Stimulated activated memory B cell treated with anti-CD40 and anti-IgM and Interleukin-4, amounts not matched to agents 10 μg/mL and 1 μg/mL and 100 μg/mL, for 72 hours (primary cell): ENCODE results near the gene SLC6A6.
A peak's percentile ranks its signal among the peaks of the same experiment; 100 is the strongest.

Experiments
- ATAC-seq: fragments of 150-1000 bp; cut with Tn5 transposase; 2 replicates; pipeline ENCODE4 v1.10.0; 2021
- H3K27ac Mint-ChIP-seq: one replicate; pipeline ENCODE4 v1.8.0; 2022; ENCODE audit warnings: mild to moderate bottlenecking, mixed read lengths
- H3K27me3 Mint-ChIP-seq: one replicate; pipeline ENCODE4 v1.8.0; 2022; ENCODE audit warnings: mixed read lengths
- H3K36me3 Mint-ChIP-seq: one replicate; pipeline ENCODE4 v1.8.0; 2022; ENCODE audit warnings: mixed read lengths
- H3K4me1 Mint-ChIP-seq: one replicate; pipeline ENCODE4 v1.8.0; 2022; ENCODE audit warnings: mixed read lengths
- H3K4me3 Mint-ChIP-seq: one replicate; pipeline ENCODE4 v1.8.0; 2022; ENCODE audit warnings: mild to moderate bottlenecking, moderate library complexity, mixed read lengths
- H3K9me3 Mint-ChIP-seq: one replicate; pipeline ENCODE4 v1.8.0; 2022; ENCODE audit warnings: mixed read lengths

The SLC6A6 gene

GRCh38 chr3:14402304-14402811, at the start of gene SLC6A6:
TSS of gene SLC6A6 (plus strand) at chr3:14402606. CDS start at chr3:14443635, 41,029 bp downstream.
- H3K4me3 Mint-ChIP-seq: peak within 1 kb of the TSS; percentile 92

GRCh38 chr3:14353502-14353901, 48.9 kb upstream of the SLC6A6 start:
- no peak overlapping the region for H3K27ac Mint-ChIP-seq
- no peak for ATAC-seq
- H3K36me3 Mint-ChIP-seq: no peaks in the 10 kb centered on the region
- peaks cover 6% of the 10 kb centered on the region for H3K27me3 Mint-ChIP-seq
- peaks cover 7% of the 10 kb centered on the region for H3K4me1 Mint-ChIP-seq
- no peak overlapping the region for H3K4me3 Mint-ChIP-seq
- H3K9me3 Mint-ChIP-seq: no peaks in the 10 kb centered on the region

More at GRCh38 chr3:14402304-14402811, at the start of gene SLC6A6:
- Mint-ChIP-seq H3K9me3 (no peaks in the 10 kb centered on the region), H3K4me1 (peaks cover 68% of the 10 kb centered on the region), H3K27ac (peak within 1 kb of the TSS; percentile 91), H3K36me3 (peaks cover 18% of the 10 kb centered on the region), H3K27me3 (no peaks in the 10 kb centered on the region)
- ATAC-seq: peak; percentile 92

DNA sequence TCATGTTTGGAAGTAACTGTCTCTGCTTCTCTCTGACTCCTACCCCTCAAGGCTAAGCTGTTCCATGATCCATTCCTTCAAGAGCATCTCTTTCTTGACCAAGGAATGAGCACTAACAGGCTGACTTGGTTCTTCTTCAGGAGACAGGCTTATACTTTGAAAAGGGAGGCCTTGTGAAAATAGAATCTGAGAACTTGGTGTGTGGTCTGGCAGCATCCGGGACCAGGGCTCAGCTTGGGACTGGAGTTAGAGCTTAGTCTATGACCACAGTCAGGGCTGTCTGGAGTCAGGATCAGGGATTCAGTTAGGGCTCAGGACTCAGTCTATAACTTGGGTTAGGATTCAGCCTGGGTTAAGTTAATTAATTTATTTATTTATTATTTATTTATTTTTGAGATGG, 44.9 kb upstream of the SLC6A6 start:
- ATAC-seq: no peak
- H3K27me3 Mint-ChIP-seq: peaks cover 32% of the 10 kb centered on the region
- no peaks in the 10 kb centered on the region for H3K36me3 Mint-ChIP-seq
- H3K4me3 Mint-ChIP-seq: no peak overlapping the region
- no peaks in the 10 kb centered on the region for H3K9me3 Mint-ChIP-seq
- H3K4me1 Mint-ChIP-seq: no peaks in the 10 kb centered on the region
- no peak overlapping the region for H3K27ac Mint-ChIP-seq

DNA sequence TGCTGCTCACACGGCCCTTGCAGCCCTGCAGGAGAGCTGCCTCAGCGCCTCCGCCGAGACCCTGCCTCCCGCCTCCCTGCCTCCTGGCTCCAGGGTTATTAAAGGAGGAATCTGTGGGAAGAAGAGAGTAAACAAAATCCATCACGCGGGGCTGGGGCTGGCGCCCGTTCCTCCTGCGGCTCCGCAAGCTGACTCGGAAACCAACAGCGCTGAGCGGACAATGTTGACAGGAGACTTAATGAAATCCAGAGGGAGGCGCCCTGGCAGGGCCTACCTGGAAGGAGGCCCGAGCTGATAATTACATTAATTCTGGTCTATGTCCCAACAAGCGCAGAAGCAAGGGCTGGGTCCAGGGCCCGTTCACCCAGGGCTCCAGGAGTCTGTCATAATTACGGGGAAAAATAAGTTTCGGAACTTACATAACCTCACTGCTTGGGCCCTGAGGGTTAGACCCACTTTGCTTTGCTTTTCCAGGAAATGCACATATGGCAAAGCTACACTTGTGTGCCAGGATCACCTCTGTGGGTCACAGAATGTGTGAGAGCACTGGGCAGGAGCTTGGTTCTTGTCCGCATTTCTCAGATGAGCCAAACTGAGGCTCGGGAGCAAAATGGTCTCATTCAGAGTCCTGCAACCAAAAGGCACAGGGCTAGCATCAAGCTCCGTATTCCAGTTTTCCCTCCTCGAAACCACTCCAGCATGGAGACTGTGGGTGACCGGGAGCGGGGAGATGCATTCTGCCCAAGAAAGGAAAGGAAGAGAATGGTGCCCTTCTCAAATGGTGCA, 43.8 kb upstream of the SLC6A6 start:
- no peak overlapping the region for H3K27ac Mint-ChIP-seq
- H3K4me1 Mint-ChIP-seq: no peaks in the 10 kb centered on the region
- H3K27me3 Mint-ChIP-seq: peaks cover 39% of the 10 kb centered on the region
- H3K36me3 Mint-ChIP-seq: no peaks in the 10 kb centered on the region
- ATAC-seq: no peak
- no peaks in the 10 kb centered on the region for H3K9me3 Mint-ChIP-seq
- no peak overlapping the region for H3K4me3 Mint-ChIP-seq

DNA sequence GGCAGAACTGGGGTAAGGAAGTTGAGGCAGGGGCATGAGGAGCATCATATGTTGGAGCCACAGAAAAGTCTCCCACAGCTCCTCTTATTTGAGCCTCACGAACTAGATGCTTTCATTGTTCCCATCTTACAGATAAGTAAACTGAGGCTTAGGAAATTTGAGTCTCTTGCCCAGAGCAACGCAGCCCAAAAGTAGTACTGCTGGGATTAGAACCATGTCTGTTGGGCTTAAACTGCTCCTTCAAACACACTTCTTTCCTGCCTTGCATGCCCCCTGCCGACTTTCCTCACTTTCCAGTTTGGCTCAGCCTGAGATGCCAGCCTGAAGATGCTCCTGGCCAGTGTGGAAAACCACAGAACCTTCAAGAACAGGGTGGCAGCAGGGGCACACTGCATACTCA, 43.1 kb upstream of the SLC6A6 start:
- H3K9me3 Mint-ChIP-seq: no peaks in the 10 kb centered on the region
- no peaks in the 10 kb centered on the region for H3K4me1 Mint-ChIP-seq
- no peak overlapping the region for H3K27ac Mint-ChIP-seq
- no peak overlapping the region for H3K4me3 Mint-ChIP-seq
- peaks cover 45% of the 10 kb centered on the region for H3K27me3 Mint-ChIP-seq
- H3K36me3 Mint-ChIP-seq: no peaks in the 10 kb centered on the region
- no peak for ATAC-seq

DNA sequence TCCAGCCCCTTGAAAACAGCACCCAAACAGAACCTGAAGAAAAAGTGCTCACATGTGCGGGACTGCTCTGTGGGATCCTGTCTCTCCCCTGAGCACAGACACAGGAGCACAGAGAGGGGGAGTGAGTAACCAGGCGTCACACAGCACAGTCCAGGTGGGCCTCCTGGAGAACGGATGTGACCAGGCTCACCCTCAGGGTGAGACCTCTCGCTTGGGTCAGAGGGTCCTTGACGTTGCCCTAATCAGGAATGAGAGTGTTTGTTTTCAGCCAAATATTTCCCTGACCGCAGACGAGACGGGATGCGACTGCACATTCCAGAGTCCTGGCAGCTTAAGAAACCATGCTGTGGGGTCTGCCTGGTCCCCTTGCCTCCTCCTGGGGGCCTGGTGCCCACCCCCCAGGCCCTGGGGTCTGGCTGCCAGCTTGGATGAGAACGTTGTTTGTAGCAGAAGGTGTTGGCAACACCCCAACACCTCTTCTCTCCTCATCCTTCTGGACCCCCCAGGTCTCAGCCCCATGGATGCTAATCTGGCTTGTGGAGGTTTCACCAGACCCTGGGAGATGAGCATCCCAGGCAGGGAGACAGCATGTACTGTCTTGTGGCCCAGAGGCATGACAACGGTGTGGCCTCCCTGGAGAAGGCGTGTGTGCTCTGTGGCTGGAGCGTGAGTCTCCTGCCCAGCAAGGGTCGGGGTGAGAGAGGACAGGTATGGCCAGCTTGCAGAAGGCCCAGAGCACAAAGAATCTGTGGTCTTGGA, 42.1 kb upstream of the SLC6A6 start:
- no peak for ATAC-seq
- Mint-ChIP-seq H3K27ac (no peak overlapping the region), H3K4me1 (no peaks in the 10 kb centered on the region), H3K27me3 (peaks cover 54% of the 10 kb centered on the region), H3K9me3 (no peaks in the 10 kb centered on the region), H3K36me3 (no peaks in the 10 kb centered on the region), H3K4me3 (no peak overlapping the region)

GRCh38 chr3:14361068-14361677, 41.2 kb upstream of the SLC6A6 start:
- no peaks in the 10 kb centered on the region for H3K9me3 Mint-ChIP-seq
- no peak for ATAC-seq

DNA sequence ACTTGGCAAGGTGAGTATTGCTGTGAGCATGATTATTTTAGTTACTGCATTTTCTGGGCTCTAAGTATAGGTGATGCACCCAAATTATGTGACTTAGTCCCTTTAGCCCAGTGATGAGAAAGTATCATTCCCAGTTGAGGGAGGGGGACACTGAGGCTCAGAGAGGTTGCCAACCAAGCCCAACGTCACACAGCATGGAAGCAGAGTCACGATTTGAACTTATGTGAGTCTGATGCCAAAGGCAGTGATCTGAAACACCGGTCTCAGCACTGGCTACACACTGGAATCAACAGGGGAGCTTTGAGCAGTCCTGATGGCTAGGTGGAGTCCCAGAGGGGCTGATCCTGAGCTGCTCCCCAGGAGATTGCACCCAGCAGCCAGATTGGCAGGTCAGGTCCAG, 39.5 kb upstream of the SLC6A6 start:
- no peak overlapping the region for H3K4me3 Mint-ChIP-seq
- no peak overlapping the region for H3K27ac Mint-ChIP-seq
- no peaks in the 10 kb centered on the region for H3K9me3 Mint-ChIP-seq
- peaks cover 73% of the 10 kb centered on the region for H3K27me3 Mint-ChIP-seq
- no peak for ATAC-seq
- H3K4me1 Mint-ChIP-seq: no peaks in the 10 kb centered on the region
- no peaks in the 10 kb centered on the region for H3K36me3 Mint-ChIP-seq

More at GRCh38 chr3:14361068-14361677, 41.2 kb upstream of the SLC6A6 start:
- Mint-ChIP-seq H3K36me3 (no peaks in the 10 kb centered on the region), H3K4me3 (no peak overlapping the region), H3K4me1 (no peaks in the 10 kb centered on the region), H3K27me3 (peaks cover 61% of the 10 kb centered on the region), H3K27ac (no peak overlapping the region)

DNA sequence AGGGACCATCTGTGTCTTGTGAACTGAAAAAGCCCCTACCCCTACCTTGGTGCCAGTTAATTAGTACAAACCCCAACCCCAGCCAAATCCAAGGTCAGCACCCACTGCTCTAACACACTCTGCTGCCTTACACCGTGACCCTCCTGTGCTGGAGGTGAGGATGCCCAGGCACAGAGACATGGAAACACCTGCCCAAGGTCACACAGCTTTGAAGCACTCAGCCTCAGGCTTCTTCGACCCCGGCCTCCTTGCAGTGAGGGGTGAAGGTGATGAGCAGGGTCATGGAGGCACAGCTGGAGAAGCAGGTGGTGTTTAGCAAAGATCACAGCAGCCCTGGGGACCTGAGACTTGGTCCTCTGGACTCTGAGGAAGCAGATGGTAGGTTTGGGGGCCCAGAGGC, 39.0 kb upstream of the SLC6A6 start:
- no peak for ATAC-seq
- Mint-ChIP-seq H3K27ac (no peak overlapping the region), H3K27me3 (peaks cover 68% of the 10 kb centered on the region), H3K4me3 (no peak overlapping the region), H3K36me3 (no peaks in the 10 kb centered on the region), H3K4me1 (no peaks in the 10 kb centered on the region), H3K9me3 (no peaks in the 10 kb centered on the region)

DNA sequence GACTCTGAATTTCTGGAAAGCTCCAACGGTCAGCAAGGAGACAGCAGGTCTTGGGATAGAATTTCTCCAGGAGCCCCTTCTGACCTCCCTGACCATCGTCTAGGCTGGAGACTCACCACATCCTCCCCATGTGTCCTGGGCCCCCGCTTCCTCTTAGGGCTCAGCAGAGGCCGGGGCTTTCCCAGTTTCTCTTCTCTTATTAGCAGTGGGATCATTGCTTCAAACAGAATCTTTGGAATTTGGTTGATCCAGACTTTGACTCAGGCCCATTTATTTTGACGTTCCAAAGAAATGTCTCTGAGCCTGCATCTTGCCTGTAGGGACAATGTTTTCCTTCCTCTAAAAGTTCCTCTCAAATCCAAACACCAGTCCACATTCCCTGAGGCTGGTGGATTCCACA, 38.4 kb upstream of the SLC6A6 start:
- ATAC-seq: no peak
- Mint-ChIP-seq H3K4me3 (no peak overlapping the region), H3K9me3 (no peaks in the 10 kb centered on the region), H3K27ac (no peak overlapping the region), H3K27me3 (peaks cover 62% of the 10 kb centered on the region), H3K4me1 (no peaks in the 10 kb centered on the region), H3K36me3 (no peaks in the 10 kb centered on the region)

- H3K27me3 Mint-ChIP-seq: peaks cover 59% of the 10 kb centered on the region
- no peaks in the 10 kb centered on the region for H3K4me1 Mint-ChIP-seq
- no peak for ATAC-seq
- no peaks in the 10 kb centered on the region for H3K36me3 Mint-ChIP-seq
- no peaks in the 10 kb centered on the region for H3K9me3 Mint-ChIP-seq
- no peak overlapping the region for H3K27ac Mint-ChIP-seq
- no peak overlapping the region for H3K4me3 Mint-ChIP-seq
Observed at GRCh38 chr3:14364580-14365292, 37.7 kb upstream of the SLC6A6 start.

DNA sequence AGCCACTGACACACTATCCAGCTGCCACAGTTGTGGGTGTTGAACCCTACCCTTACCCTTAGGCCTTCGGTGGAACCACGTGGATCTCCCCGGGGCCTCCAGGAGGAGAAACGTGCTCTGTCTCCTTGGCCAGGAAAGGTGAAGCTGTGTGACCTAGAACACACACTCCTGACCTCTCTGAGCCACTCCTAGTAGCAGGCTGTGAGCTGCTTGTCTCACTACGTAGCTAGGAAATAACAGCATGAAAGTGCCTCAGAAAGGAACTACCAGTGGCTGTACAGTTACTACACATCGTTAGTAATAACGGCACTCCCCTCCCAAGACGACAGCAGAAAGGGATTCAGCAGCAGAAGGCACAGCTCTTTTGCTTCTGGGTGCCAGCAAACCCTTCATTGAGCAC, 36.2 kb upstream of the SLC6A6 start:
- Mint-ChIP-seq H3K36me3 (no peaks in the 10 kb centered on the region), H3K27me3 (peaks cover 44% of the 10 kb centered on the region), H3K4me1 (no peaks in the 10 kb centered on the region), H3K27ac (no peak overlapping the region), H3K9me3 (no peaks in the 10 kb centered on the region), H3K4me3 (no peak overlapping the region)
- ATAC-seq: no peak

DNA sequence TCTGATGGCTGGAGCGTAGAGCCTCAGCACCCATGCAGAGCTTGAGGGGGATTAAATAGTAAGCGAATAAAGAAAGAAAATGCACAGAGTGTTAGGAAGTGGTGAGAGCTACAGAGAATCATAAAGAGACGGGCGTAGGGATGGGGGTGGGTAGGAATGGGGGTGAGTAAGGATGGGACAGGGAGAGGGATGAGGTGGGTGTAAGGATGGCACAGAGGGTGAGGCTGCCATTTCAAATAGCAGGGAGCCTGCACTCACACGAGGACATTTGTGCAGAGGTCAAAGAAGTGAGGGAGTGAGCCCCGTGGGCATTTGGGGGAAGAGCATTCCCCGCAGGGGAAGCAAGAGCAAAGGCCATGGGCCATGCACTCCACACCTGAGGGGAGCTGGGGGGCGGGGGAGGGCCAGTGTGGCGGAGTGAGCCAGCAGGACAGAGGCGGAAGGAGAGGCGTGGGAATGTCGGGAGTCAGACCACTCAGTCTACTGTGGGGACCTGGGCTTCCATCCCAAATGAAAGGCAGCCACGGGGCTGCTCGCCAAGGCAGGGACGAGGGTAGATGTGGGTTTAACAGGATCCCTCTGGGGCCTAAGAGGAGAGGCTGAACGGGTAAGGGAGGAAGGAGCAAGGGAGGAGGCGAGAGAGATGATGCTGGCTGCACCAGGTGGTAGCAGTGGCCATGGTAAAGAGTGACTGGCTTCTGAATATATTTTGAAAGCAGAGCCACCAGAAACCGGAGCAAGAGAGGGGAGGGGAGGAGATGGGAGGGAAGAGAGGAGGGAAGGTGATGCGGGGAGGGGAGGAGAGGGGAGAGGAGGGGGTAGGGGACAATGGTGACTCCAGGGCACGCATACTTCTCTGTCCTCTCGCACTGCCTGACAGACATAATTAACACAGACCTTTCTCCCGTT, 35.2 kb upstream of the SLC6A6 start:
- Mint-ChIP-seq H3K4me3 (no peak overlapping the region), H3K36me3 (no peaks in the 10 kb centered on the region), H3K27me3 (peaks cover 41% of the 10 kb centered on the region), H3K9me3 (no peaks in the 10 kb centered on the region), H3K27ac (no peak overlapping the region), H3K4me1 (no peaks in the 10 kb centered on the region)
- ATAC-seq: no peak

DNA sequence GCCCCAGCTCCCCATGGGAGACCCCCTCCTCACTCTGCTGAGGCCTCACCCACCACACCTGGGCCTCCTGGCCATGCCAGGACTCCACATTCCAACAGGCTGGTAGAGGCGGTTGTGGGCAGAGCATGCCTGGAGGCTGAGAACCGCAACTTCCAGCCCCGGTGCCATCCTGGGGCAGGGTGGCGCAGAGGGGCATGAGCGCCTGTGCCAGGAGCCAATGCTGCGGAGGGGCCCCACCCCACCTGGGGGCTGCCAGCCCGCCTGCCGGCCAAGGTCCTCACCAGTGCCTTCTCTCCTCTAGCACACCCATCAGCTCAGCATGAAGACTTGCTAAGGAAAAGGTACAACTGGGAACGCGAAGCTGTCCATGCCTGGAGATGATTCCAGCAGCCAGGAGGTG, 34.3 kb upstream of the SLC6A6 start:
- Mint-ChIP-seq H3K4me1 (no peaks in the 10 kb centered on the region), H3K36me3 (no peaks in the 10 kb centered on the region), H3K27ac (no peak overlapping the region), H3K4me3 (no peak overlapping the region), H3K27me3 (peaks cover 47% of the 10 kb centered on the region), H3K9me3 (no peaks in the 10 kb centered on the region)
- no peak for ATAC-seq
